GM19452 (cell line): ENCODE results near the gene KCNJ2.
A peak's percentile ranks its signal among the peaks of the same experiment; 100 is the strongest.

Source experiments
- ATAC-seq: cut with Tn5 transposase; IDR thresholded peaks from one replicate; pipeline ENCODE4 v1.9.1; 2021; ENCODE audit not compliant: unreplicated experiment

KCNJ2 gene

DNA sequence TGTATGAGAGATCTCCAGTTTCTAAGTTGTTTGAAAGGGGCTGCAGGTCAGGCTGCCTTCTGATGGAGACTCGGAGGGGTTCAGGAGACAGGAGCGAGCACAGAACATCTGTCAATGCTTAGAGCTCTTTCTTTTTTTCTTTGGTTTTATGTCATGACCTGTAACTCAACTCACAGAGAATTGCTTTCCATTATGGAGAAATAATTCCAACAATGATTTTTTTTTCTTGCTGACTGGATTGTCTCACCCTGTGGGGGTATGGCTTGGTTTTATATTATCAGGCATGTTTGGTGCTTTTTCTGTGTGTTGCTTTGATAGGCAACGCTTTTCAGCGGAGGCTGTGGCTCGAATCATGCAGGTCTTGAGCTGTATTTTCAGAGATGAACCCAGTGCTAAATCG is 10.7 kb upstream of the KCNJ2 start:
- ATAC-seq, result no peak

DNA sequence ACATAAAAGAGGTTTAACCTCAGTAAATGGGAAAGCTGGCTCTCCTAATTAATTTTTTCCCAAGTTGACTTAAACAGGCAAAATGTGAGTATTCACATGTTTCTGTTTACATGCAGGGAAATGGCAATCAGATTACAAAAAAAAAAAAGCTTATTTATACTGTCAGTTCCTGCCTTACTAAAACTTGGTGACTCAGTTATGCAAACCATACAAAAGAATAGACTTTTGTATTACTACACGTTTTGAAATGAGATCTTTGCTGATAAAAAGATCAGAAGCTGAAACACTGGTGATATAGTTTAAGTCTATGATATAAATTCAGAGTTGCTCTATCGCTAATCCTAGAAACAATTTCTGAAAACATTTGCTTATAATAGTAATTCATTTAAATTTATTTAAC is 9.4 kb upstream of the KCNJ2 start:
- no peak for ATAC-seq

DNA sequence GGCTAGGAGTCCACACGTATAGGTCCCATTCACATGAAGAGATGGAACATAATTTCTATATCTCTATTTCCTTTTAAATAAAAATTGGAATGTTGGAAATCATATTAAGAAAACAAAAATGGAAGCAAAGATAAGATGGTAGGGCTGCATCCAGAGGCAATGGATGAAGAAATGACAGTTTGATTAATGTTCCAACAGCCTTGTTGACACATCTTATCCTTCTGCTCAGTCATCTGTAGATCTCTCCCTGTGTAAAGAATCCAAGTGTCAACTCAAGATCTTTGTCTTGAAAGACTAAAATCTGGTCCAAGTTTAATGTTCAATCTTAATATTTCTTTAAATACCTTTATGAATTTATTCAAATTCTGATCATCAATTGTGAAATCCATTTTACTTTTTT is 7.8 kb upstream of the KCNJ2 start:
- no peak for ATAC-seq

DNA sequence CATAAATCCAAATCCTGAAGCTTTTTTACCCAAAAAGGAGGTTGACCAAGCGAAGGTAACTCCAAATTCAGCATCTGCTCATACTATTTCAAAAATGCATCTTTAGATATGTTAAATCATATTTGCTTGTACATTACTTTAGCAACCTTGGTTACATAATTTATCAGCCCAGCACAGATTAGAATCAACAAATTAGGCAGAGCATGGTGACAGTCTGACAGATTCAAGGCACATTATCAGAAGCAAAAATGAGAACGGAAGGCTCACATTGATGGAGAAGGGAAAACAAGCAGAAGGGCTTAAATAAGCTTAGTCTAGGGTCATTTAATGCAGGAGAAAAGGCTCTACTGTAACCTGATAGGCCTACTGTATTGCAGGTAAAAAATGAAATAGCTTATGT is 3.9 kb upstream of the KCNJ2 start:
- ATAC-seq, result no peak

DNA sequence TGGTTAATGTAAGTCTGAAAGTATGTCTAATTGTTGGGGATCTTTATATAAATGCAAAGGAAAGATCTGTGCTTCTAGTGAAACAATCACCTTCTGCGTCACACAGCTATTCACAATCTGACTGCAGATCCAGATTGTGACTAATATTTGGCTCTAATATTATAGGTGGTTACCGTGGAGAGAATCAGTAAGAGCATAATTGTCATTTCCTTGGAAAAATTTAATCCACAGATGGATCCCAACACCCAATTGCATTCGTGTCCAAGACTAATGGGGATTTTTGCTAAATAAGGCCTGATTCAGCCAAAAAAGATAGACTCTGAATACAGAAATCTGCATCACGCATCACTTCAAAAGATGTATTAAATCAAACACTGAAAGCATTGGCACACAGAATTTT is 2.7 kb upstream of the KCNJ2 start:
- no peak for ATAC-seq

DNA sequence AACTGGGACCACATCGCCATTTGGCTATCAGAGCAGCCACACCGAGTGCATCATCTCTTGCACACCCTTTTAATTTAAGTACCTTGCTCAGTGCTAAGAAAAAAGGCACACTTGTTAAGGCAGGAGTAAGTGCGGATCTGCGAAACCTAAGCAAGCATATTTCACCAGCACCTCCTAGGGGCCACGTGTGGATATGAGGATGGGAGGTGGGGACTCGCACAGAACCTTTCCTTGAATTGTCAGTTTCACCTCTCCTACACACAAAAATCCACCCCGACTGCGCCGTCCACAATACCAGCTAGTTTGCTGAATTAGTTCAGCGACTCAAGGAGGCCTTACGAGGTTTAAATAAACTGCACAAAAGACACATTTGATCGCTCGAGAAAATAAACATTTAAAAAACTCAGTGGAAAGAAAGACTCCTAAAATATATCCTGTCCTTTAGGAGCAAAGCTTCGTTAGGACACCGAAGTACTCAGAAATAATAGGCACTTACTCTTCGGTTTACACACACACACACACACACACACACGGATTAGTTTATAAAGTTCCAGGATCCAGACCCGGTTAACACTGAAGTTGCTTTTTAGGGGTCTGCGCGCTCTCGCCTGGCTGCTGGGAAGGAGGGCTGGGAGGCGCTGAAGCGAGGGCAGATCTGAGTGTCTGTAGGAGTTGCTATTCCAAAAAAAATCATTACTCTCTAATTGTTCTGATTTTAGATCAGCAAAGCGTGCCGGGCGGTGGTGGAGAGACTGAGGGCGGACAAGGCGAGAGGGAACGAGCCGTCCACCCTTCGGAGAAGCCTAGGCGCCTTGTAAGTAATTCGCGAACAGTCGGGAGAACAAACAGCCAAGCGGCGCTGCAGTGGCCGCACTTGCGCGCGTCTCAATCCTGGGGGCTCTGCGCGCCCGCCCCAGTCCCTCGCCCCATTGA is 1.0 kb upstream of the KCNJ2 start:
- ATAC-seq, result peak; percentile 24

DNA sequence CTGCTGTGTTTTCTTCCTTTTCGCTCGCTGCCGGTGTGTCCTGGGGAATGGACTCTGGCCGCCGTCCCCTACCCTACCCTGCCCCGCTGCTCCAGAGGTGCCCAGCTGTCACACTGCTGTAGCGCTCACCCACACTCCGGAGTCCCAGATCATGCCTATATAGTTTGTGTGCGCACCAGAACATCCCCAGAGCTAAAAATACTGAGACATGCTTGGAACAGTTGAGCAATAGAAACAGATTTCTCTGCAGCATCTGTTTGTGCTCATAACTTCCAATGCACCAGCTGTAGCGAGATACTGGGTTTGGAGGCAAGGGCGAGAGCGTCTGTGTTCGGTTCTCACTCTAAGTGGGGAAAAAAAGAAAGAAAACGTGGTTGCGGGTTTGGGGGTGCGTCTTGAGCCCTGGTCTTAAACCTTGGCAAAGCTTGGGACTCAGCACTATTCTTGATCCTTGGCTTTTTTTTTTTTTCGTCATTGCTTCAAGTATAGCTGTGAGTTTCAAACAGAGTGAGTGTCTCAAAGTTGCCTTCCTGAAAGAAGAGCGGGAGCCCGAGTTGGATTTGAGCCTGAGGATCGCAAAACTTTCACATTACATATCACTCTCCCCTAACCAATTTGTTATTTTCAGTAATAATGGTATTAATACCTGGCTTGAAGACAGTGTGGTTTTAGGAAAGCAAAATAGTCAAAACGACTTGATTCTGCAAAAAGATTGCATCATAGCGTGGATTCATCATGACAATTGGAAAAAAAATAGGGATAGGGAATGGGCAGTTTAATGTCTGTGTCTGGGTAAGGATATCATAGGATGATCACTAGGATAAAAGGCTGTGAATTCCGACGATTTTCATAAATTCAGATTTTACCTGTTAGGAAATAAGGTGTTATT is 621 bp downstream of the KCNJ2 start:
- no peak for ATAC-seq

DNA sequence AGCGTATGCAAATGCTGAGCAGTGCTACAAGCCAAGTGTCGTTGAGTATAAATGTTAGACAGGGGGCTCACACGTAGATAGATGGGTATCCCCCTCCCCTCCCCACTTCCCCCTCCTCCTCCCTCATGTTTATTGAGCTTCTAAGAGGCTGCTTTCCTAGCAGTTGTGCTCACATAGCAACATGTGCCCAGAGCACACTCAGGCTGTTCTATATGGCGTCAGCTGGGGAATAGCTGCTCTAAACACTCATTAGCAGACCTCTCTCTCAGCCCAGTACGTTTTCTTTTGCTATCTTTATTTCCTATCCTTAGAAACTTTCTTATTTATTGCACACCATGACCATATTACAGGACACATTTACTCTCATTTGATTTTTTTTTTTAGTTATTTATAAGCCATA is 1.8 kb downstream of the KCNJ2 start:
- ATAC-seq, result no peak

DNA sequence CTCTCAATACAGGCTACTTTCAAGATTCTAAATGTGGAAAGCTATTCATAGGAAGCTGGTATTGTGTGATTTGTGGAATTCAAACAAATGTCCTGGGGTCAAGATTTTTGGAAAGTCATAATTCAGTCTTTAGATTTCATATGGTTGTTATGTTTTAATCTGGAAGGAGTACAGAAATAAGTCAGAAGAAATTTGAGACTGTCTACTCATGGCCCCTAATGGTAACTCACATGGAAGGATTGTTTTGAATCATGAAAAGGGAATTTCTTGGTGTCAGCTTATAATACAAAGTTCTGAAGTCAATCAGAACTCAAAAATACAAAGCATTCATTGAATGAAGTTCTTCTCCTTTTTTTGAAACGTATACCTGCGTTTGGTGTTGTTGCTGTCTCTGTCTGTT is 3.1 kb downstream of the KCNJ2 start:
- ATAC-seq, result no peak

DNA sequence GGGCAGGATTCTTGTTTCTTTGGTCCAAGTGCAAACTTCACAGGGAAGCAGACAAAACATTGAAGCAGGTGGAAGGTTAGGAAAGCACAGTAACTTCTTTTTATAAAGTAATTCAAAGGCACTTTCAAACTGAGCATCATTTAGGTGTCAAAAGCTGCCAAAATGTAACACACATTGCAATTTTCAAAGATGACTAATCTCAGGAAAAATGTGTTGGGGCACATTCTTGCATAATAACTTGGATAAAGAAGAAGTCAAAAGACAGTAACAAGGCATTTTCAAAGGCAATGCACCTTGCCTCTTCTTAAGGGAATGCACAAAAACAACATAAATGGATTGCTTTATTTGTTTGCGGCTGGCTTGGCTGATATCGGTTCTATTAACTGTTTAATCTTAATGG is 3.6 kb downstream of the KCNJ2 start:
- no peak for ATAC-seq

DNA sequence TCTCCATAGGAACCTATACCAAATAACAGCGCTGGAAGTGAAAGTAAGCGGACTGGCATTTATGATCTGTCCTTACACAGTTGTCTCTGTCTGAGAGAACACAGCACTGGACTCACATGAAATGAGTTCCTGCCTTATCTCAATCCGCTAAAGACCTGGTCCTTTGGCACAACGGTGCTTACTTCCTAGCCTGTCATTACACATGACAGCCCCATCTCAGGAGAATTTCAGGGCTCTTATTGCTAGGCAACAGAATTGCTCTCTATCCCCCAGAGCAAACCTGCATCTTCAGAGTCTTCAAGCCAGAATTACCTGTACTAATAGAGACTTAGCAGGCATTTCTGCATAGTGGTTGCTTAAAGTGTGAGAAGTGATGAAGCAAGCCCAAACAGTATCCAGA is 4.3 kb downstream of the KCNJ2 start:
- no peak for ATAC-seq

DNA sequence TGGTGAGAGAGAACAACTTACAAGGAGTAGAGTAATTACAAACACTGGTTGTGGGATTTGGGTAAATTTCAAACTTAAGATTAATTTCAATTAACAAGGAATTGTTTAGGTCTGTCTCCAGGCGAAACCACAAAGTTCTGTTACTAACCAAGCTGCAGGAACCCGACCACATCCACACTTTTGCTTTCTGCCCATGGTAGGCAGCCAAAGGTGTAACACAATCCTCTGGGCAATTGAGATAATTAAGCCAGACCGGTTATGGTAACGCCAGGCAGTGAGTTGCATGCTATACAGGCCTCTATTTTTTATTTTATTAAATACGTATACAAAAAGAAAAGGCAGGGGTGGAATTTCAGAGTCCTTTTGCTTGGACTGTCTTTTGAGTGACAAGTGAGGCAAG is 12.0 kb downstream of the KCNJ2 start:
- ATAC-seq, result no peak

DNA sequence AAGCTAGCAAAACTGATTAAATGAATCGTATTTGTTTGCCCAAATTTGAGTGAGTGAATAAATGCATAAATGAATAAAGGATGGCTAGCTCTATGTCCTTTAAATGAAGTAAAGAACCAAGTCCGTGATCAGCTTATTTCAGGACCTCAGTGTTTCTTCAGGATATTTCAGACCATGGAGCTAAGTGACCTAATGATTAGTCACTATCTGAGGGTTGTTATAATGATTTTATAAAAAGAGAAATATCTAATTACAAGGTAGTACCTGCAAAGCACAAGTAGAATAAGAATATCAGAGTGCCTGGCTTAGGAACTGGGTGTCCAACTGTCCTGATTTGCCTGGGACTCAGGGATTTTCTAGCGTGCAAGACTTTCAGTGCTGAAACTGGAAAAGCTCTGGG is 12.5 kb downstream of the KCNJ2 start:
- no peak for ATAC-seq

DNA sequence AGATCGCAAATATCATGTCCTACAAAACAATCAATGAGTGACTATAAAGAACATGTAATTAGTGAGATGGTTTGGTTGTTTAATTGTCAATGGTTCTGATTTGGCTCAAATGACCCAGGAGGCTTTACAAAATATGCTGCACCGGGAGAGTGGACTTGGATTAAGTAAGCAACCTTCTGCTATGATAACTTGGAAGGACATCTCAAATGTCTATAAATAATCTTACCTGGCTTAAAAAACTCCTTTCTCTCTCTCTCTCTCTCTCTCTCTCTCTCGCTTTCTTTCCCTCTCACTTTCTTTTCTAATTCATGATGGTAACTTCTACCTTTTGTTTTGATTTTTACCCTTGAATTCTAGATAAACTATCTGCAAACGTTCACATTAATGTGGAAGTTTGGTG is 14.2 kb downstream of the KCNJ2 start:
- no peak for ATAC-seq

DNA sequence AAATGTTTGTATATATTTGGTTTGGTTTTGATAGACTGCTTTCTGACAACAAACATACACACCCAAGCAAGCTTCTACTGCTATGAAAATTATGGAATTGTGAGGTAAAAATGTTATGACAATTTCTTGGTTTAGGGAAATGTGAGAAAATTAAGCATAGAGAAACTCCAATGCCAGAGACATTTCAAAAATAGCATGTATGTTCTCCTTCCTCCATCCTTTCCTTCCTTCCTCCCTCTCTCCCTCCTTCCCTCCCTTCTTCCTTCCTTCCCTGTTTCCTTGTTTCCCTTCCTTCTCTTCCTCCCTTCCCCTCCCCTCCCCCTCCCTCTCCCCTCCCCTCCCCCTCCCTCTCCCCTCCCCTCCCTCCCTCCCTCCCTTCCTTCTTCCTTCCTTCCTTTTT is 14.9 kb downstream of the KCNJ2 start:
- ATAC-seq, result no peak

DNA sequence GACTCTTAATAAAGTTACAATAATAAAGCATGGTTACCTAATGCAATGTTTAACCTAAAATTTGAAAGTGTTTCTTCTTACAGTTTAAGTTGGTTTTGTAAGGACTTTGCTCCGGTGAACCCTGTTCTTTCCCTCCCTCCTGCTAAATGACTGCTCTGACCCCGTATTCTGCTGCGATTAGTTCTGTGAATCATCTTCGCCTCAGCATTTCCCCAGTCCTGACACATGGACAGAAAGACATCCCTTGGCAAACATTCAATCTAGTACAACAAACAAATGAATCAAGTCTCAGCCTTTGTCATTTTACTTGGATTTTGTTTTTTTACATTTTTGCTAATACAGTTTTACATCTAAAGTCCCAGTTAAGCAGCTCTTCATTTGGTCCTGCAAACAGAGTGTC is 15.4 kb downstream of the KCNJ2 start:
- ATAC-seq, result no peak

DNA sequence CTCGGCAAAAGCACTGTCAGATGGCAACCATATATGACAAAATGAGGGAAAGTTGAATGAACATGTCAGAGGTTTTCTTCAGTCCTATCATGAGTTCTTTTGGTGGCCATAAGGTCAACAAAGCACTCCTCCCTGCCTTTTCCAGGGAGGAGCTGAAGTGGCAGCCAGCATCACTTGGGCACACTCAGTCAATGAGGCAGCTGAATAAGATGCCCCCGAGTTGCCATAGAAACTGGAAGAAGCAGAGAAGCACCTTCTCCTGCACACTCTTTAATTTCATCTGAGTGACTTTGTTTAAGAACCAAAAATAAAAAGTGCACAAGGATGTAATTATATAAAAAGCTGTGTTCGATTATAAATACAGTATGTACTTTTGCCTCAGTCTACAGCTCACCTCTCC is 16.0 kb downstream of the KCNJ2 start:
- ATAC-seq, result no peak

DNA sequence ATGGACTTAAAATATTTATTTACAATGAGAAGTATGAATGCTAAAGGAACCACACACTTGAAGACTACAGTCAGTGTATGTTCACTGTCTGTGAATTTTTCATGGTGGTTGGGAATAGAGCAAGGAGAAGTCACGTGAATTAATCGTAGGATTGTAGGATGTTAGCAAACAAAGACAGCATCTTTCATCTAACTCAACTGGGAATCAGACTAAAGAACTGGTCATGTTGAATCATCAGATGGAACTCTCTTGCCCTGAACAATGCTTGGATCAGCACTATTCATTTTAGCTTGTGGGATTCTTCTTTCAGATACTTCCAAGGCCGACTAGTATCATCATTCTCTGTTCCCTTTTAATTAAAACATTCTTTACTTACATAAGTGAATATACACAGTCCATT is 18.1 kb downstream of the KCNJ2 start:
- ATAC-seq, result no peak

DNA sequence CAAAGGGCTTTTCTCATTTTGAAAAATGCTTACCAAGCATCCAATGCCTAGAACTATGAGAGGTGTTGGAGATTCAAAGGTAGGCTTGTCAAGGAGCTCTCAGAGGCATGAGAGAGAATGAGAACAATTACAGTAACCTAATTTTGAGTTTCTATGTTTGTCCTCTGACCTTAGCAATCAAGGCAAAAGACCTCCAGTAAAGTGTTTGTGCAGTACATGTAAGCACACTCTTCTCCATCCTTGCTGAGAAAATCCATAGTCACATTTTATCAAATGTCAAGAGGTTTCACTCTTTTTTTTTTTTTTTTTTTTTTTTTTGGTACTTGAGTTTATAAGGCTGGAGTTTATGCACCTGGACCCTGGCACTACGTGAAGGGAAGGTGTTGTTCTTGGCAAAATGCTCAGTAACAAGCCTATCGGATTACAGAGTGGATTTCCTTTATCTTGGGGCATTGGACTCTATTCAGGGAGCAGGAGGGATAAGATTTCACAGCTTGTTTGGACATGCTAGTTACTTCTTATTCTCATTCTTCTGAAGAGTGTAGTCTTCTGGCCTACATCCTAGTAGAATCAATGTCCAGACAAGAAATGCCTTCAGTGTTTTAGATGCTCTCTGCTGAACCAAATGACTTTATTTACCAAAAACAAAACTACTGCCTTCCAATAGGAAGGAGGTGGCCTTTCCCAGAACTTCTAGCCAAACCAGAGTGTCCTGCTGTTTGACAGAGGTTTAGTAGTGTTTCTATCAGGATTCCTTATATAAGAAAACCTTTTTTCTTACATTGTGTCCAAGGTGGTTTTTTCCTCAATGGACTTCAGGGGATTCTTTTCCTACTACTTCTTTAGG is 21.9 kb downstream of the KCNJ2 start:
- no peak for ATAC-seq

DNA sequence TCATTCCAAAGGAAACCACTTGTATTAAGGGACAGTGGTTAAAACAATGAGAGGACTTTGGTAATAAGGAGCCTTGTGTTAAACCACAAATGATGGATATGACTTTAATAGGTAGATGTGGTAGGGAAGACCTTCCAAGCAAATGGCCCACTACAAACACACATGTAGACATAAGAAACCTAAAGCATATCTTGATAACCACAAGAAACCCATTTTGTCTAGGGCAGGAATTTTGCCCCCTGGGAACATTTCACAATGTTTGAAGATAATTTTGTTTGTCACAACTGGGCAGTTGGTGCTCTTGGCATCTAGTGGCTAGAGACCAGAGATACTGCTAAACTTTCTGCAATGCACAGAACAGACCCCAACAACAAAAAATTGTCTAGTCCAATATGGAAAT is 25.8 kb downstream of the KCNJ2 start:
- ATAC-seq, result no peak

DNA sequence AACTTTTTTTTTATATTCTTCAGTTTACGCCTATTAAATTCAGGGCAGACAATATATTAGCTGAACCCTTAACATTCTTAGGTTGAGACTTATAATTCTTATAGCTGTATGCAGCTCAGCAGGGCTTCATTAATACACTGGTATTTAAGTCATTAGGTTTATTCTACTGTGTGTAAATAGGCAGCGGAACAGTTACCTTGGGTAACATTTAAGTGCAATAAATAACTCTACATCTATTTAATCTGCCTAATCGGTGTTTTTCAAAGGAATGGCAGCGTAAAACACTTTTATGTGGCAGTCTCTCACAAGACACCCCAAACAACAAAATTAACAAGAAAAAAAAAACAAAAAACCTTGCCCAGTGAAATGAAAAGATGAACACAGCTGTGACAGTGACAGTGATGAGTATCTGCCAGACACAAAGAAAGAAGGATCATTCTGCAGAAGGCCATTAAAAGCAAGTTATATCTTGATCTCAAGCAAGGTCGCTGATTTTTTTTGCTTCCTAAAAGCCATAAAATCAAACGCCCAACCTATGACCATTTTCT is 32.6 kb downstream of the KCNJ2 start:
- no peak for ATAC-seq
